Natural killer cell treated with Interleukin-12 subunit alpha and Interleukin-12 subunit beta and Interleukin-15 and Interleukin-18, amount 100 ng/mL, for 72 hours (primary cell): ENCODE data around the gene MEF2D. TPM values are rescaled to one million over a fixed set of nuclear protein-coding genes. Genes with fewer than 3 reads are reported as not detected.
A peak's percentile ranks its signal among the peaks of the same experiment; 100 is the strongest.

Experiments
- ATAC-seq, 2 donors: fragments of 150-1000 bp; cut with Tn5 transposase in 1 of 2; sonication (Bioruptor Pico), chemical (Tn5 transposase) in 1 of 2; 2 replicates each; pipeline ENCODE4 v1.10.0; 2021
- DNase-seq: peaks from one replicate; pipeline ENCODE4 v3.0.0; 2022; ENCODE audit warnings: low spot score
- H3K27ac Mint-ChIP-seq, 2 donors: 1 replicate in 1 of 2; 2 replicates in 1 of 2; pipeline ENCODE4 v1.8.0; 2022; ENCODE audit warnings: mixed read lengths in 2 of 2, mild to moderate bottlenecking in 1 of 2, moderate library complexity in 1 of 2
- H3K27me3 Mint-ChIP-seq, 2 donors: 1 replicate in 1 of 2; 2 replicates in 1 of 2; pipeline ENCODE4 v1.8.0; 2022; ENCODE audit warnings: mixed read lengths in 2 of 2
- H3K36me3 Mint-ChIP-seq: one replicate; pipeline ENCODE4 v1.8.0; 2022; ENCODE audit warnings: mixed read lengths
- H3K4me1 Mint-ChIP-seq, 2 donors: 1 replicate in 1 of 2; 2 replicates in 1 of 2; pipeline ENCODE4 v1.8.0; 2022; ENCODE audit warnings: low read depth in 2 of 2, mixed read lengths in 2 of 2, mild to moderate bottlenecking in 1 of 2
- H3K4me3 Mint-ChIP-seq: one replicate; pipeline ENCODE4 v1.8.0; 2022; ENCODE audit warnings: mixed read lengths
- H3K9me3 Mint-ChIP-seq: 2 replicates; pipeline ENCODE4 v1.8.0; 2022; ENCODE audit warnings: mixed read lengths
- total RNA-seq, 2 donors: library from RNA; stranded (reverse); gene quantifications; one replicate each; pipeline ENCODE4 v1.2.3, GENCODE V29; 2022

Gene MEF2D
- total RNA-seq, 2 donors from 2014 or later, result 48.1 to 62.2 TPM

DNA sequence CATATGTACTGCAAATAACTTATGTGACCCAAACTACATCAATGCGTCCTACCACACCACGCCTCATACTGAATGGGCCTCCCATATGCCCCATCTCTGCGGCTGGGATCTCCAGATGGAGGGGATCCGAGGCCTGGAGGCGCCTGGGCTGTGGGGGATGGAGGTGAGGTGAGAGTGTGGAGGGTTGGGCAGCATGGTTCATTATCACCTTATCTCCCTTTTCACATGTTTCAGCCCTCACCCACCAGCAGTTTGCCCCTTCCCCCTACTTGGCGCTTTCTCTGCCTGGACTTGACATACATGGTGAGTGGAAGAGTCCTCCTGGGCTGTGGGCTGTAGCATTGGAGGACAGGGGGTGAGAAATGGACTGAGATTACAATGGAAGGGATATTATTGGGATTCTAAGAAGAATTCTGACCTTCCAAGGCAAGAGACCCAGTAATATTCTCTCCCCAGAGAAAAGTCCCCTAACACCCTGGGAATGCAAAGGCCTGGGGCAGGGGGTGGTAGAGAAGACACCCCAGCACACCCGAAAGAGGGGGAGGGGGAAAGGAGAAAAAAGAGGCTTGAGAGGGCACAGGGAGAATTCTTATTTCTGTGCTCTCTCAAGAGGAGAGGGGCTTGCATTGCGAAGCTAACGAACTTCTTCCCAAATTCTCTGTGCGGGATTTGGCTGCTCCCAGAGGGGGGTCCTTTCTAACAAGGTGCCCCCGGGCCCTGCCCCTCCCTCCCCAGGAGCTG lies 61.4 kb downstream of the MEF2D start:
- no peaks in the 10 kb centered on the region for H3K9me3 Mint-ChIP-seq

DNA sequence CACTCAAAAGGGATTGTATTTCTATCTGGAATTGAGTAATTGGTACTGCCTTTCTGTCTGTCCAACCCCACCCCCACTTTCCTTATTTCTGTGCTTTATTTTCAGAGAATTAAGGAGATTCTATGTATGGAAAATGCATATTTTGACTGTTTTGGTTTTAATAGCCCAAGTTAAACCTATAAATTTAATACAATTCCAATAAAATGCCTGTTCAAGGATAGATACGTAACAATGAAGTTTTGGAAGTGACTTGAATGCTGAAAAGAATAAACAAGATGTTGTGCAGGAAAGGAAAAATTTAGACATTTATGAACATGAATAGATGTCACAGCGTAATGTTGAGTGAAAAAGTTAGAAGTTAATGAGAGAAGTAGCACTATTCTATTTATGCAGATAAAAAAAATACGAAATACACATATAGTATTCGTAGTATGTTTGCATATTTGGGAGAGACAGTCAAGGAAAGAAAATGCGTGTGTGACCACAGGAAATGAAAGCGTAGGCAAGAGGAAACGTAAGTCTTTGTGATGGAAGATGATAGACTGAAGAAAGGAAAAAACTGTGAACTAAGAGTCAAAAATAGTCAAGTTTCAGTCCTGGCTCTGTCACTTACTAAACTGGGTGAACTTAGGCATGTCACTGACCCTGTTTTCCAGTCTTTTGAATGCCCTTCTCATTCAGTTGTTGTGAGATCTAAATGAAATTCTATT lies 62.1 kb downstream of the MEF2D start:
- no peaks in the 10 kb centered on the region for H3K9me3 Mint-ChIP-seq
- ATAC-seq (no peak), DNase-seq (no peak)
- H3K27ac Mint-ChIP-seq, result no peak overlapping the region
- peaks cover 19 to 22% of the 10 kb centered on the region in 2 donors for H3K4me1 Mint-ChIP-seq
- peak overlapping the region; percentile 3 for H3K4me3 Mint-ChIP-seq
- peaks cover 7% of the 10 kb centered on the region for H3K36me3 Mint-ChIP-seq
- H3K27me3 Mint-ChIP-seq, result peaks cover 63 to 91% of the 10 kb centered on the region in 2 donors

More for the DNA sequence above, 61.4 kb downstream of the MEF2D start:
- DNase-seq, result no peak
- Mint-ChIP-seq H3K4me3 (no peak overlapping the region), H3K27me3 (peaks cover 55 to 85% of the 10 kb centered on the region in 2 donors), H3K4me1 (peaks cover 19 to 21% of the 10 kb centered on the region in 2 donors), H3K27ac (no peak overlapping the region), H3K36me3 (peaks cover 7% of the 10 kb centered on the region)
- no peak for ATAC-seq

DNA sequence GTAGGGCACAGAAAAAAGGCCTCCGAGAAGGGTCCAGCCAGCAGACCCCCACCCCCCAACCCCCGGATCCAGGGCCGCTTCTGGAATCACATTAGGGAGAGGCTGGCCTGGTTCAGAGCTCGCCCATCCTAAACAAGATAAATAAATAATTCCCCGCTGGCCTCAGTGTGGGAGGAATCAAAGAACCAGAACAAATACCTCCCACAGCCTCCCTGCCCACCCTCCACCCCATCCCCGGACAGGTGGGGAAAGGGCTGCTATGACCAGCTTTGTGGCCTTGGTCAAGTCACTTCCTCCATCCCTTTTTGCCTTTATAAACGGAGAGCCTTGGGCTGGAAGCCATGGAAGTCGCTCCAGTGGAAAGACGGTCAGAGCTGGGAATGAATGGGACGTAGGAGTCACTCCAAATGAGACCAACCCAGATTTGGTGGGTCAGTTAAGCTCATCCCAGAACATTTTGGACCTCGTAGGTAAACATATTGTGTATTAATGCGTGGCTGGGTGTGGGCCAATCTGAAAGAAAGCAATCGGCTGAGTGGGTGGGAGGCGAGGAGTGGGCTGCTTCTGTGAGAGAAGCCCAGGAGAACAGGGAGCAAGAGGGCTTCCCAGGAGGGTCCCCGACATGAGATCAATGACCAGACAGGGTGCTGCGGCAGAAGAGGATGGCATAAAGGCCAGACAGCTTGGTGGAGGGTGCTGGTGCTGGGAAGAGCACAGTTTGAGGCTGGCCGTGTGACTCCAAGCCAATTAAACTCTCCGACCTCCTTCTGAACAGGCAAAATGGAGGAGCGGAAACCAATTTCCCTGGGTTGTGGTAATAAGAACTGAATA lies 63.3 kb downstream of the MEF2D start:
- DNase-seq (no peak), ATAC-seq (no peak)
- Mint-ChIP-seq H3K4me3 (peak overlapping the region; percentile 29), H3K36me3 (peaks cover 7% of the 10 kb centered on the region), H3K27ac (no peak overlapping the region), H3K9me3 (no peaks in the 10 kb centered on the region), H3K4me1 (peaks cover 19 to 24% of the 10 kb centered on the region in 2 donors), H3K27me3 (peaks cover 70 to 95% of the 10 kb centered on the region in 2 donors)

GRCh38 chr1:156436141-156437036 lies 64.2 kb downstream of the MEF2D start:
- Mint-ChIP-seq H3K9me3 (no peaks in the 10 kb centered on the region), H3K27me3 (peaks cover 71 to 96% of the 10 kb centered on the region in 2 donors), H3K4me1 (peaks cover 19 to 24% of the 10 kb centered on the region in 2 donors), H3K27ac (no peak overlapping the region), H3K4me3 (peak overlapping the region; percentile 95), H3K36me3 (peaks cover 7% of the 10 kb centered on the region)
- no peak for ATAC-seq
- no peak for DNase-seq

GRCh38 chr1:156435545-156436140 lies 64.9 kb downstream of the MEF2D start:
- Mint-ChIP-seq H3K27me3 (peaks cover 64 to 92% of the 10 kb centered on the region in 2 donors), H3K4me1 (peaks cover 19 to 24% of the 10 kb centered on the region in 2 donors), H3K36me3 (peaks cover 7% of the 10 kb centered on the region), H3K9me3 (no peaks in the 10 kb centered on the region), H3K27ac (no peak overlapping the region), H3K4me3 (peak overlapping the region; percentile 95)
- ATAC-seq (peak in 1 of 2 donors; percentile 43), DNase-seq (no peak)

- H3K36me3 Mint-ChIP-seq, result peaks cover 7% of the 10 kb centered on the region
- DNase-seq (no peak), ATAC-seq (peak in 1 of 2 donors; percentile 32)
- peak overlapping the region; percentile 81 for H3K4me3 Mint-ChIP-seq
- no peaks in the 10 kb centered on the region for H3K9me3 Mint-ChIP-seq
- peaks cover 19 to 24% of the 10 kb centered on the region in 2 donors for H3K4me1 Mint-ChIP-seq
- no peak overlapping the region for H3K27ac Mint-ChIP-seq
- peaks cover 61 to 92% of the 10 kb centered on the region in 2 donors for H3K27me3 Mint-ChIP-seq
These were observed 65.5 kb downstream of the MEF2D start for GRCh38 chr1:156434989-156435544.

DNA sequence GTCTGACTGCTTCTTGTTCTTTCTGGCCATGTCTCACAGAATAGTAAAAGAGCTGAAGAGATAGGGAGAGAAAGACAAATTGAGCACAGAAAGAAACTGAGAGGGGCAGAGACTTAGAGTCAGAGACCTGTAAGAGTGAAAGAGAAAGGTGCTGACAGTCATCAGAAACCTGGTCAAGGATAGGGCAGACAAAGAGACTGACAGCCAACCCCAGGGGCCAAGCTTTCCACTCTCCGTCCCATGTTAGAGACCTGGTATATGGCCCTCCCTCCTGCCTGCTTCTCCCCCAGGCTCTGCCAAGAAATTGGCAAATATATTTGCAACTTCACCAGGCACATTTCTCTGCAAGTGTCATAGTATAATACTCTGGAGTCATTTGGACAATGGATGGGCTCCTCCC lies 67.0 kb downstream of the MEF2D start:
- peaks cover 17 to 29% of the 10 kb centered on the region in 2 donors for H3K4me1 Mint-ChIP-seq
- H3K4me3 Mint-ChIP-seq, result no peak overlapping the region
- peaks cover 7% of the 10 kb centered on the region for H3K36me3 Mint-ChIP-seq
- no peak overlapping the region for H3K27ac Mint-ChIP-seq
- DNase-seq (no peak), ATAC-seq (peak in 1 of 2 donors; percentile 45)
- H3K9me3 Mint-ChIP-seq, result no peaks in the 10 kb centered on the region
- H3K27me3 Mint-ChIP-seq, result peaks cover 66 to 95% of the 10 kb centered on the region in 2 donors

DNA sequence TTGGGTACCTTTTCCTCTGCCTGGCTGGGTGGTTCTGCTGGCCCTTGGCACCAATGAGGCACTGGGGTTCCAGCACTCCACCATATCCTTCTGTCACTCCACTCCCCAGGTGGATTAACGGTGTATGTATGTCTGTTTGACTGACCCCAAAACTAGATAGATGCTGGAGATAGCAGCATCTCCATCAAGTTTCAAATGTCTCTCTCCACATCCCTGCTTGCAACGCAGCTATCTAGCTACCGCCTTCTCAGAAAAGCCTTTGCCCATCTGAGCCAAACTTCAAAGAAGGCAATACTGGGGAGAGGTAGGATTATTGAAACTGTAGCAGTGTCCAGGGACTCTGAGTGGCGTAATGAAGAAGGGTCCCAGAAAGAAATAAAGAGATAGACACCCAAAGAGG lies 67.5 kb downstream of the MEF2D start:
- peaks cover 12 to 25% of the 10 kb centered on the region in 2 donors for H3K4me1 Mint-ChIP-seq
- H3K36me3 Mint-ChIP-seq, result peaks cover 7% of the 10 kb centered on the region

DNA sequence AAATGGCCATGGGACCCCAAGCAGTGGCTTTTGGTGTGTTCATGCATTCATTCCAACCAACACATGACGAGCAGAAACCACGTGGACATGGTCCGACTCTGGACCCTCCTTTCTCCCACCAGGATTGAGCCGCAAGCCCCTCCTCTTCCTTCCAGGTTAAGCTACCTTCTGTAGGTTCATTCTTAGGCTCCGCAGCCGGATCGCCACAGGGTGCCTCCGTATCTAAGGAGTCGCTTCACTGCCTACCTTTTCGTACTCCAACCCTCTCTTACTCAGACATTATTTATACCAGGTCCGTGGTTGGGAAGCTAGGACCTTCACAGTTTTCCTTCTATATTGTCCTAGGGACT lies 67.9 kb downstream of the MEF2D start:
- Mint-ChIP-seq H3K4me1 (peaks cover 12 to 23% of the 10 kb centered on the region in 2 donors), H3K36me3 (peaks cover 7% of the 10 kb centered on the region), H3K27ac (no peak overlapping the region), H3K9me3 (no peaks in the 10 kb centered on the region), H3K27me3 (peaks cover 68 to 95% of the 10 kb centered on the region in 2 donors), H3K4me3 (no peak overlapping the region)
- DNase-seq (no peak), ATAC-seq (no peak)

More for the DNA sequence above, 67.5 kb downstream of the MEF2D start:
- no peak overlapping the region for H3K27ac Mint-ChIP-seq
- H3K9me3 Mint-ChIP-seq, result no peaks in the 10 kb centered on the region
- no peak overlapping the region for H3K4me3 Mint-ChIP-seq
- ATAC-seq (no peak), DNase-seq (no peak)
- peaks cover 67 to 95% of the 10 kb centered on the region in 2 donors for H3K27me3 Mint-ChIP-seq

DNA sequence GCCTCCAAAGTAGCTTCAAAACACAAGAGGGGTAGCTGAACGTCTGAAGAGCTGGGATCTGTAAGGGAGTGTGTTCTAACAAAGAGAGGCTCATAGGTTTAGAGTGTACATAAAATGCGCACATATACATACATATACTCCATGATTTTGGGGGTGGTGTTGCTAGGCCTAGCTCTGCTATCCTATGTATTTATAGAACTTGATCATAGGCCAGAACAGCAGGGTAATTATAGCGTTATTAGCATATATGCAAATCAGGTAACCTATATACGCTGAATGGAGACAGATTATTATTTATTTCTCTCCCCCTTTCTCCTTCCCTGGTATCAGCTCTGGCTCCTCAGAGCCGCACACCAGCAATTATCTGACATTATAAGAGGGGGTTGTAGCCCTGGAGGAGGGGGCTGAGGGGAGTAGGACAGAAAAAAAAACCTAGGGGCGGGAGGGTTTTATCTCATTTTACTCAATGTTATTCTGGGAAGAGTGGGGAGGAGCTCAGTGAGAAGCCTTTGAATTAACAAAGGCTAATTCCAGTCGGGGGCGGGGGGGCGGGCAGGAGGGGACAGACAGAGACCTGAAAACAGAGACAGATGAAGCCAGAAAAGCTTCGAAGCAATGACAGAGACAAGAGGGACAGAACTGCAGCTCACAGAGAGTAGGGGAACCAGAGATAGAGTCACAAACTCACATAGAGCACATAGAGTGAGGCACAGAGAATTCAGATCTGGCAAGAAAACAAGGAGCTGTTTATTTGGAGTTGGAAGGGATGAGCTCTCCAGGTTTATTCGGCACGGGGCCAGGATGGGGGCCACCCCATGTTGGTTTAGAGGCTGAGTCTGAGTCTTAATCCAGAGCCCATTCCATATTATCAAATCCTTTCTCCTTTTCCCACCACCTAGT lies 68.6 kb downstream of the MEF2D start:
- Mint-ChIP-seq H3K36me3 (peaks cover 7% of the 10 kb centered on the region), H3K27me3 (peaks cover 68 to 95% of the 10 kb centered on the region in 2 donors), H3K4me3 (no peak overlapping the region), H3K27ac (no peak overlapping the region), H3K4me1 (peaks cover 12 to 18% of the 10 kb centered on the region in 2 donors), H3K9me3 (no peaks in the 10 kb centered on the region)
- DNase-seq, result no peak
- ATAC-seq, result no peak

- H3K4me3 Mint-ChIP-seq, result no peak overlapping the region
- H3K27ac Mint-ChIP-seq, result no peak overlapping the region
- peaks cover 7% of the 10 kb centered on the region for H3K36me3 Mint-ChIP-seq
- no peak for ATAC-seq
- peaks cover 12 to 16% of the 10 kb centered on the region in 2 donors for H3K4me1 Mint-ChIP-seq
- H3K9me3 Mint-ChIP-seq, result no peaks in the 10 kb centered on the region
- DNase-seq, result no peak
- peaks cover 69 to 97% of the 10 kb centered on the region in 2 donors for H3K27me3 Mint-ChIP-seq
These were observed 69.2 kb downstream of the MEF2D start for GRCh38 chr1:156431366-156431765.
